Endometrial microvascular endothelial cells (primary cell): ENCODE results near the gene ANKRD11. TPM values are rescaled to one million over a fixed set of nuclear protein-coding genes. Genes with fewer than 3 reads are reported as not detected.

Experiments
- in situ Hi-C: cut with HindIII; loops from 2 replicates; pipeline ENCODE4 v1.10.0; 2017; ENCODE audit warnings: low sequenced_read_pairs, low pct_unique_long_range_greater_than_20kb; ENCODE audit errors: inconsistent ontology term
- total RNA-seq: library from RNA; depleted of rRNA; stranded (reverse); fragments of >200 nt; gene quantifications from one replicate; pipeline ENCODE4 v1.2.3, GENCODE V29; 2015; ENCODE audit errors: inconsistent ontology term

ANKRD11 gene
- total RNA-seq, 1 donor from 2014 or later: 72.5 TPM

- in situ Hi-C loops: no loop called here
Observed at GRCh38 chr16:89377453-89377848, 112.9 kb downstream of the ANKRD11 start.

- in situ Hi-C loops: no loop called here
Observed at GRCh38 chr16:89376812-89377452, 113.4 kb downstream of the ANKRD11 start.

- in situ Hi-C loops: no loop called here
Observed at GRCh38 chr16:89375686-89376085, 114.7 kb downstream of the ANKRD11 start.

- in situ Hi-C loops: no loop called here
Observed at GRCh38 chr16:89375021-89375420, 115.3 kb downstream of the ANKRD11 start.

GRCh38 chr16:89374393-89374960 lies 115.9 kb downstream of the ANKRD11 start:
- in situ Hi-C loops: no loop called here

GRCh38 chr16:89373355-89374110 lies 116.8 kb downstream of the ANKRD11 start:
- in situ Hi-C loops: no loop called here

- in situ Hi-C loops: no loop called here
Observed at GRCh38 chr16:89371968-89372634, 118.3 kb downstream of the ANKRD11 start.

GRCh38 chr16:89371386-89371785 lies 119.0 kb downstream of the ANKRD11 start:
- in situ Hi-C loops: no loop called here

GRCh38 chr16:89370601-89371000 lies 119.8 kb downstream of the ANKRD11 start:
- in situ Hi-C loops: no loop called here

- in situ Hi-C loops: no loop called here
Observed at GRCh38 chr16:89370081-89370511, 120.3 kb downstream of the ANKRD11 start.

GRCh38 chr16:89369266-89369895 lies 121.0 kb downstream of the ANKRD11 start:
- in situ Hi-C loops: no loop called here

GRCh38 chr16:89368604-89369249 lies 121.6 kb downstream of the ANKRD11 start:
- in situ Hi-C loops: no loop called here

- in situ Hi-C loops: no loop called here
Observed at GRCh38 chr16:89367538-89367915, 122.8 kb downstream of the ANKRD11 start.

- in situ Hi-C loops: no loop called here
Observed at GRCh38 chr16:89366561-89367537, 123.5 kb downstream of the ANKRD11 start.

- in situ Hi-C loops: no loop called here
Observed at GRCh38 chr16:89365996-89366395, 124.4 kb downstream of the ANKRD11 start.

GRCh38 chr16:89365044-89365467 lies 125.3 kb downstream of the ANKRD11 start:
- in situ Hi-C loops: no loop called here

- in situ Hi-C loops: no loop called here
Observed at GRCh38 chr16:89364606-89365005, 125.8 kb downstream of the ANKRD11 start.
